Loucy (cell line): ENCODE measurements around the gene OSGIN1.

Experiments
- H2AFZ ChIP-seq: fragments of 200-600 bp; sonication (generic); 2 replicates; pipeline ENCODE4 v1.6.0; 2016; ENCODE audit warnings: antibody characterized with exemption, mild to moderate bottlenecking, low read length, moderate library complexity
- H3F3A ChIP-seq: fragments of 200-600 bp; 2 replicates; pipeline ENCODE4 v1.6.0; 2016; ENCODE audit warnings: antibody characterized with exemption, low read depth, mild to moderate bottlenecking
- H3K27me3 ChIP-seq: fragments of 200-600 bp; sonication (generic); 2 replicates; pipeline ENCODE4 v1.6.1; 2014; ENCODE audit warnings: low read length, mild to moderate bottlenecking; ENCODE audit not compliant: insufficient read depth, poor library complexity, severe bottlenecking
- H3K36me3 ChIP-seq: fragments of 200-600 bp; sonication (generic); 2 replicates; pipeline ENCODE4 v1.6.1; 2016; ENCODE audit warnings: low read length; ENCODE audit not compliant: insufficient read depth
- H3K4me1 ChIP-seq: fragments of 200-600 bp; sonication (generic); 2 replicates; pipeline ENCODE4 v1.5.1; 2014; ENCODE audit warnings: low read length, mild to moderate bottlenecking; ENCODE audit not compliant: insufficient read depth, poor library complexity, severe bottlenecking
- H3K4me2 ChIP-seq: fragments of 200-600 bp; sonication (generic); 2 replicates; pipeline ENCODE4 v1.6.0; 2014; ENCODE audit warnings: antibody characterized with exemption, low read length, low read depth, mild to moderate bottlenecking; ENCODE audit not compliant: poor library complexity, severe bottlenecking
- H3K4me3 ChIP-seq: fragments of 200-600 bp; sonication (generic); 2 replicates; pipeline ENCODE4 v1.5.1; 2014; ENCODE audit warnings: low read length, mild to moderate bottlenecking, mixed read lengths; ENCODE audit not compliant: poor library complexity, severe bottlenecking
- H3K79me2 ChIP-seq: fragments of 200-600 bp; sonication (generic); 2 replicates; pipeline ENCODE4 v1.6.1; 2014; ENCODE audit warnings: low read length; ENCODE audit not compliant: insufficient read depth
- H3K9ac ChIP-seq: fragments of 200-600 bp; sonication (generic); 2 replicates; pipeline ENCODE4 v1.6.0; 2014; ENCODE audit warnings: mild to moderate bottlenecking, low read depth, low read length, moderate library complexity; ENCODE audit not compliant: poor library complexity, severe bottlenecking
- H3K9me2 ChIP-seq: fragments of 200-600 bp; sonication (generic); replicated peaks from 2 replicates; pipeline ENCODE4 v1.6.1; 2016; ENCODE audit warnings: low read depth, low read length, mixed read lengths
- H3K9me3 ChIP-seq: fragments of 200-600 bp; sonication (generic); 2 replicates; pipeline ENCODE4 v1.6.1; 2014; ENCODE audit warnings: mild to moderate bottlenecking, antibody characterized with exemption, low read length, low read depth; ENCODE audit not compliant: insufficient read depth
- H4K20me1 ChIP-seq: fragments of 200-600 bp; sonication (generic); 2 replicates; pipeline ENCODE4 v1.6.0; 2014; ENCODE audit warnings: antibody characterized with exemption, low read length, mild to moderate bottlenecking; ENCODE audit not compliant: insufficient read depth, poor library complexity, severe bottlenecking
- CTCF ChIP-seq: fragments of 200-600 bp; sonication (generic); conservative IDR thresholded peaks from 2 replicates; pipeline ENCODE4 v1.5.1; 2014; ENCODE audit warnings: mild to moderate bottlenecking, antibody characterized with exemption, low read length
- EZH2phosphoT487 ChIP-seq: fragments of 200-600 bp; IDR thresholded peaks from 2 replicates; pipeline ENCODE4 v1.6.1; 2018; ENCODE audit warnings: antibody characterized with exemption, mild to moderate bottlenecking, moderate library complexity, borderline replicate concordance

Gene OSGIN1

GRCh38 chr16:83935005-83935857 lies 17.8 kb upstream of the OSGIN1 start:
- Histone ChIP-seq H3K9ac (no peak overlapping the region), H2AFZ (no peak overlapping the region), H3K9me2 (no peaks in the 10 kb centered on the region), H3K27me3 (no peaks in the 10 kb centered on the region), H3K4me3 (no peak overlapping the region), H3K36me3 (no peaks in the 10 kb centered on the region), H3F3A (no peaks in the 10 kb centered on the region), H4K20me1 (no peaks in the 10 kb centered on the region), H3K79me2 (no peaks in the 10 kb centered on the region), H3K9me3 (no peaks in the 10 kb centered on the region), H3K4me2 (no peak overlapping the region), H3K4me1 (no peaks in the 10 kb centered on the region)
- TF ChIP-seq EZH2phosphoT487, result no peak
- no peak for TF ChIP-seq CTCF

GRCh38 chr16:83935858-83936255 lies 17.2 kb upstream of the OSGIN1 start:
- H3K9me3 ChIP-seq, result no peaks in the 10 kb centered on the region
- H3K9me2 ChIP-seq, result no peaks in the 10 kb centered on the region
- no peaks in the 10 kb centered on the region for H3K4me1 ChIP-seq
- H3K27me3 ChIP-seq, result no peaks in the 10 kb centered on the region
- no peaks in the 10 kb centered on the region for H3F3A ChIP-seq
- H3K9ac ChIP-seq, result no peak overlapping the region
- TF ChIP-seq EZH2phosphoT487, result no peak
- TF ChIP-seq CTCF, result no peak
- H3K36me3 ChIP-seq, result no peaks in the 10 kb centered on the region
- H4K20me1 ChIP-seq, result no peaks in the 10 kb centered on the region
- no peak overlapping the region for H3K4me2 ChIP-seq
- H2AFZ ChIP-seq, result no peak overlapping the region
- no peak overlapping the region for H3K4me3 ChIP-seq
- no peaks in the 10 kb centered on the region for H3K79me2 ChIP-seq

GRCh38 chr16:83936581-83937165 lies 16.4 kb upstream of the OSGIN1 start:
- Histone ChIP-seq H3K4me2 (no peak overlapping the region), H2AFZ (no peak overlapping the region), H3K9me3 (no peaks in the 10 kb centered on the region), H4K20me1 (no peaks in the 10 kb centered on the region), H3F3A (no peaks in the 10 kb centered on the region), H3K9ac (no peak overlapping the region), H3K79me2 (no peaks in the 10 kb centered on the region), H3K4me1 (no peaks in the 10 kb centered on the region), H3K36me3 (no peaks in the 10 kb centered on the region), H3K9me2 (no peaks in the 10 kb centered on the region), H3K4me3 (no peak overlapping the region), H3K27me3 (no peaks in the 10 kb centered on the region)
- TF ChIP-seq EZH2phosphoT487, result no peak
- TF ChIP-seq CTCF, result no peak
